Skeletal muscle cell (primary cell): ENCODE results near the gene MRPS7.
"Not testable (repeated sequence)": the region's sequence is repeated elsewhere in the genome, so short reads cannot be mapped to it uniquely, and the experiment has no call there.

Experiments used
- DNase-seq: peaks from one replicate; pipeline ENCODE4 v3.0.0-alpha.2; 2010; ENCODE audit warnings: low read depth
- H3K4me3 ChIP-seq: 2 replicates; pipeline ENCODE4 v1.5.1; 2011; ENCODE audit warnings: low read depth, mild to moderate bottlenecking, control low read depth, low read length, moderate library complexity

The MRPS7 gene

DNA sequence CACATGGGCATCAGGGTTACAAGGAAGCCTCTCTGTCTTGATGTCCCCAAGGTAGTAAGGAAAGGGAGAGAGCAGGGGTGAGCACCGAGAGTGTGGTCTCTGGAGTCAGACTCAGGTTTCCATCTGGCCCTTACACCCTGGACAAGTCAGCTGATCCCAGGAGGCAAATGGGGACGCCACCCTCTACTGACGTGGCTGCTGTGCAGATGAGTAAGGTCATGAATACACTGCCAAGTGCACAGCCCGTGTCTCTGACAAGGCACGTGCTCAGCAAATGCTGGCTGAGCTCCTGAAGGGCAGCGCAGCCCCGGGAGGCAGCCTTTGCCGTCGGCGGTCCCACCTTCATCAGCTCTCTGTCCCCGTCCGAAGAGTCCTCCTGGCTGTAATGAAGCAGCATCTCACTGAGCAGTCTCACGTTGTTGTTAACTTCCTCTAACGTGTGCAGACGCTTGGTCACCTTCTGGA lies 19.7 kb upstream of the MRPS7 start:
- no peak overlapping the region for H3K4me3 ChIP-seq
- DNase-seq, result no peak

DNA sequence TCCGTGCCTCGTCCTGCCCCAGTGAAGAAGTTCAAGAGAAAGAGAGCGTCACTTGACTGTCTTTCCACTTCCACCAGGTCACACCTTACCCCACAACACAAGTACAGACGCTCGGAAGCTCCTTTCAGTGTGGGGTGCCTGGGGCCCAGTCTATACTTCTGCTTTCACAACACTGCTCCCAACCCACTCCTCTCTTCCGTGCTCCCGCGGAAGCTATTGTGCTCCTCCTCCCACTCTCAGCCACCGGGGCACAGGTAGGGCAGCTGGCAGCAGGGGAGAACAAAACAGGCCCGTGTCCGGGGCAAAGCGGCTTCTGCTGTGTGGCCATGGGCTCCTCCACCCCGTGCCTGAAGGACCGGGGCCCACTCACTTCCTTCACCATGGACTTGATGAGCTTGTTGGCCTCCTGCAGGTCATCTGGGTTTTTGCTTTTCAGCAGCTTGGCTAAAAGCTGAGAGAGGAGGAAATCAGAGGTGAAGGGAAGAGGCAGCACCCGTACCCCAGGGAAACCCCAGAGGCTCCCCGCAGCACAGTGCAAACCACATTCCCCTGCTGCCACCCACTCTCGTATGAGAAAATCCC lies 19.1 kb upstream of the MRPS7 start:
- no peak overlapping the region for H3K4me3 ChIP-seq
- no peak for DNase-seq

DNA sequence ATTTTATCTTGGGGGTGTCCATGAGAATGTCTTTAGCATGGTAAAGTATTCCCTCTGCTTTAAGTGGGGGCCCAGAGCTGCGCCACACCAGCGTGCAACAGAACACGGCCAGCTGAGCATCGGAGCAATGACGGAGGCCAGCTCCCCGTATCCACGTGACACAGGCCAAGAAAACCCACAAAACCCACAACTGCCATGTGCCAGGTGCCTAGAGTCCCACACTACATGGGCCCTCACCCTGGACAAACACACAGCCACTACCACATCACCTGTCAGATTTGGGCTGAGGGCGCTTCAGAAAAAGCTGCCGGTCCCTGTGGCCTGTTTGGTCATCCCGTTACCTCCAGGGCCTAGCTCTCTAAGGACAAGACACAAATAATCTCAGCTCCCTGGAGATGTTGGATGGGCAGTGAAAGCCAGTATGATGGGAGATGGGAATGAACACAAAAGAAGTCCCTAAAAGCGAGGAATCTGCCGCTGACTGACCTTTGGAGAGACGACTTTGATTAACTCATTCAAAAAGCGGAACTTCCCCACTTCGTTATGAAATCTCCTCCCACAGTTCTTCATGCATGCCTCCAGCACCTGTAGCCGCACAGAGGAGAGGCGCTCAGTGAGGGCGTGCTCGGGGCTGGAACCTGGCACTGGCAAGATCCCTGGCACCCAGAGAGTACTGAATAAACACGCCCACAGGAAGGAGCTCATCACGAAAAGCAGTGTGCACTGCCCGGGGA lies 17.4 kb upstream of the MRPS7 start:
- no peak for DNase-seq
- no peak overlapping the region for H3K4me3 ChIP-seq

DNA sequence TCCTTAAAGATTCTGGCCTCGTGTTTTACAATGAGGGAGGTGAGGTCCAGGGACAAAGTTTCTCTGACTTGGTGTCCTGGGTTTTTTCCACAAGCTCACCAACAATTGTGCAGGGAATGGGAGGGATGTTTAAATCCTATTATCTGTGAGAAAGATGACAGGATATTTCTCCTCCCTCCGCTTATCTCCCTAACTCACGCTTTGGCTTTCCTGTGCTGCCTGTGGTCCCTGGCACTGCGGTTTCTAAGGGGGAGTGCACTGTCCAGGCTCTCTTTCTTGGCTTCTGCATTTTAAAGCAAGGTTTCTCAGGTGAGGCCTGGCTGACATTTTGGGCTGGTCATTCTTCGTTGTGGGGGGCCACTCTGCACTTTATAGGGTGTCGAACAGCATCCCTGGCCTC lies 16.7 kb upstream of the MRPS7 start:
- H3K4me3 ChIP-seq, result no peak overlapping the region
- DNase-seq, result no peak

DNA sequence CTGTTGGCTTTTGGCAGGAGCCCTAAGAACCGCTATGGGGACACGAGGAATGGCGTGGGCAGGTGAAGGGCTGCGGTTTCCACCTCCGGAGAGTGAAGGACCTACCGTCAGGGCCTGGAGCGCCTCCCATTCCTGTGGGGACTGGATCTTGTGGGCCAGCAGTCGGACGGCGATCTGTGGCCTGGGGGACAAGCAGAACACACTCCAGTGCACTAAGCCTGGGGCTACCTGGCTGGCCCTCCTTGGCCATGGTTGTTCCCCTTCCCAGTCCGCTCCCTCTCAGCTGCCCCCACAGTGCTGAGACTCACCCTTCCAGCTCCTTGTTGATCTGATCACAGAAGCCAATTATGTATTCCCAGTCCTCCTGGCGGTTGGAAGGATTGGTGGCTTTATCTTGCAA lies 15.3 kb upstream of the MRPS7 start:
- no peak overlapping the region for H3K4me3 ChIP-seq
- DNase-seq, result no peak

DNA sequence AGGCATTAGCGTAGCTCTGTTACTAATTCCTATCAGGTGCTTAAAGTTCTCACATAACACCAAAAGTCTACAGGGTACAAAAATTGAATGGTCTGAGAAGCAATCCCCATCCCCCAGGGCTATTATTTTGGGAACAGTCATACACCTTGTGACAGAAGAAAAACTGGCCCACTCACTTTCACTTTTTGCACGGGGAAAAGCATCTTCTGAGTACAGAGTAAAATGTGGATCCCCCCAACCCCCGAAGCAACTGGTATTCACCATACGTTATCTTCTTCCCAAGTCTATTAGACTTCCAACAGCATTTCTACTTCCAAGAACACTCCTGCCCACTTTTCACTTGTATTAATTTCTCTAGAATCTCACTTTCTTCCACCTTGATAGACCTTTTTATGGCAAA lies 12.1 kb upstream of the MRPS7 start:
- H3K4me3 ChIP-seq, result no peak overlapping the region
- no peak for DNase-seq

DNA sequence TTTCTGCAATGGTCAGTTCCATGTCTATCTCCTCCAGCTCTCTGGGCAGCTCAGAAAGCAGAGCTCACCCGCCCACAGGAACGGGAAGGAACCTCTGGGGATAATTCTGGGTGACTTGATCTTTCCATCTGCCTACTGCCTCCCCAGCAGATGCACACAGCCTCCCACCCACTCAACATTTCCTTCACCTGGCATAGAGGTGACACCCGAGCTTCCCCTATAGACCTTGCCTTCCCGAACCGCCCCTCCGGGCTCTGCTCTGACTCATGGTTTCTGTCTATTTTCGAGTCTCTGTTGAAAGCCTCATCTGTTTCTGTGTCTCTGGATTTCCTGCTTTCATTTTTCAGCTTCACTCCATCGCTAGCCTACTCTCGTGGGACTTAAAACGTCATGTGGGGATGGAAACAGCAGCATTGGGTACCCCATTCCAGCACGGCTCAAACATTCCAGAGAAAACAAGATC lies 11.6 kb upstream of the MRPS7 start:
- H3K4me3 ChIP-seq, result no peak overlapping the region
- no peak for DNase-seq

DNA sequence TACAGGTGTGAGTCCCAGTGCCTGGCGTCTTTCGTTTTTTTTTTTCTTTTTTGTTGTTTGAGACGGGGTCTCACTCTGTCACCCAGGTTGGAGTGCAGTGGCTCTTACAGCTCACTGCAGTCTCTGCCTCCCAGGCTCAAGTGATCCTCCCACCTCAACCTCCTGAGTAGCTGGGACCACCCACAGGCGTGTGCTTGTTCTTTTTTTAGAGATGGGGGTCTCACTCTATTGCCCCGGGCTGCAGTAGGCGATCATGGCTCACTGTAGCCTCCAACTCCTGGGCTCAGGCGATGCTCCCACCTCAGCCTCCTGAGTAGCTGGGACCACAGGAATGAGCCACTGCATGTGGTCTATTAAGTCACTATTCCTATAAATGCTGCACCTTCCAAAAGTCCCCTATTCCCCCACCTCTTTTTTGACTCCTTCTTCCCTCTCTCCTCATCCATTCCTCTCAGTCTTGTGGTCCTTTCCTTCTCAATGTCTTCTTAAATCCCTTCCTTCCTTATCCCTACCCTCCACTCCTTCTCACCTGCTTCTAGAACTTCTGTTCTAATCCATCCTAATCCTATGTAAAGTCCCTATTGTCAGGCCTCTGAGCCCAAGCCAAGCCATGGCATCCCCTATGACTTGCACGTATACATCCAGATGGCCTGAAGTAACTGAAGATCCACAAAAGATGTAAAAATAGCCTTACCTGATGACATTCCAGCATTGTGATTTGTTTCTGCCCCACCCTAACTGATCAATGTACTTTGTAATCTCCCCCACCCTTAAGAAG lies 9.5 kb upstream of the MRPS7 start:
- no peak overlapping the region for H3K4me3 ChIP-seq
- no peak for DNase-seq

DNA sequence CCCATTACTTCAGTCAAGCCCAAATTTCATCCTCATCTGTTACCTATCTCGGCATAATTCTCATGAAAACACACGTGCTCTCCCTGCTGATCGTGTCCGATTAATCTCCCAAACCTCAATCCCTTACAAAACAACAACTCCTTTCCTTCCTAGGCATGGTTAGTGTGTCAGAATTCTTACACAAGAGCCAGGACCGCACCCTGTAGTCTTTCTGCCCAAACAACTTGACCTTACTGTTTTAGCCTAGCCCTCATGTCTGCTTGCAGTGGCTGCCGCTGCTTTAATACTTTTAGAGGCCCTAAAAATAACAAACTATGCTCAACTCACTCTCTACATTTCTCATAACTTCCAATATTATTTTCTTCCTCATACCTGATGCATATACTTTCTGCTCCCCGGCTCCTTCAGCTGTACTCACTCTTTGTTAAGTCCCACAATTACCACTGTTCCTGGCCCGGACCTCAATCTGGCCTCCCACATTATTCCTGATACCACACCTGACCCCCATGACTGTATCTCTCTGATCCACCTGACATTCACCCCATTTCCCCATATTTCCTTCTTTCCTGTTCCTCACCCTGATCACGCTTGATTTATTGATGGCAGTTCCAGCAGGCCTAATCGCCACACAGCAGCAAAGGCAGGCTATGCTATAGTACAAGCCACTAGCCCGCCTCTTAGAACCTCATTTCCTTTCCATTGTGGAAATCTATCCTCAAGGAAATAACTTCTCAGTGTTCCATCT lies 5.6 kb upstream of the MRPS7 start:
- not testable (repeated sequence) for DNase-seq, H3K4me3 ChIP-seq

DNA sequence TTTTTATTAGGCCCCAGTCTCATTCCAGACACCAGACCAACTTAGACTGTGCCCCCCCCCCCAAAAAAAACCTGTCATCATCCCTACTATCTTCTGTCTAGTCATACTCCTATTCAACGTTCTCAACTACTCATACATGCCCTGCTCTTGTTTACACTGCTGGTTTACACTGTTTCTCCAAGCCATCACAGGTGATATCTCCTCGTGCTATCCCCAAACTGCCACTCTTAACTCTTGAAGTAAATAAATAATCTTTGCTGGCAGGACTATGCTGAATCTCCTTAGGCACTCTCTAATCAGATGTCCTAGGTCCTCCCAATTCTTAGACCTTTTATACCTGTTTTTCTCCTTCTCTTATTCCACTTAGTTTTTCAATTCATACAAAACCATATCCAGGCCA lies 4.5 kb upstream of the MRPS7 start:
- DNase-seq, H3K4me3 ChIP-seq: not testable (repeated sequence)

DNA sequence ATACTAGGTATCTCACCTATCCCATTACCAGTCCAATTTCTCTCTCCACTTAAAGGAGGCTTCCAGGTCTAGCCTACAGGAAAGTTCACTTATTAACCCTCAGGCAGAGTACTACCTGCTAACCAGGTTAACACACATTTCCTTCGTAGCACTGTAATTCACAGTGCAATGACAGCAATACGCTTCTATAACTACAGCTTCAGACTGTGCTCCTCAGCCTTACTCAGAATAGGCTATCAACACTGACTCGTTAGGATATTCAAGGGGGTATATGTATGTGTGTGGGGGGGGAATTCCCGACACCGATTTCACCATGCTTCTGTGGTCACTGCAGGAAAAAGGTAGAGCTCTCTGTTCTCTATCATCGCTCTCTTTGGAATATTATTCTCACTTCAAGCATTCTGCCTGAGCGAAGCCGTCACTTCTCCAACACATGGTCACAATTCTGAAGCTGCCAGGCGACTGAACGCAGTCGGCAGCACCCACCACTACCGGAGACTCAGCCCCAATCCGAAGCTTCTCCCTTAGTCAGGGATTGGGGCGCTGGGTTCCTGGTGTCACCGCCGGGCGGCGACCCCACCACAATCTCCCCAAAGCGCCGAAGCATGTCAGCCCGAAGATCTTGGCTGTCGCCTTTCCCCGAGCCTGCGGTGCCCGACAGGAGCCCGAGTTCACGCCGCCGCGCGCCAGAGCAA lies 891 bp upstream of the MRPS7 start:
- peak overlapping the region; percentile 68 for H3K4me3 ChIP-seq
- DNase-seq, result no peak

DNA sequence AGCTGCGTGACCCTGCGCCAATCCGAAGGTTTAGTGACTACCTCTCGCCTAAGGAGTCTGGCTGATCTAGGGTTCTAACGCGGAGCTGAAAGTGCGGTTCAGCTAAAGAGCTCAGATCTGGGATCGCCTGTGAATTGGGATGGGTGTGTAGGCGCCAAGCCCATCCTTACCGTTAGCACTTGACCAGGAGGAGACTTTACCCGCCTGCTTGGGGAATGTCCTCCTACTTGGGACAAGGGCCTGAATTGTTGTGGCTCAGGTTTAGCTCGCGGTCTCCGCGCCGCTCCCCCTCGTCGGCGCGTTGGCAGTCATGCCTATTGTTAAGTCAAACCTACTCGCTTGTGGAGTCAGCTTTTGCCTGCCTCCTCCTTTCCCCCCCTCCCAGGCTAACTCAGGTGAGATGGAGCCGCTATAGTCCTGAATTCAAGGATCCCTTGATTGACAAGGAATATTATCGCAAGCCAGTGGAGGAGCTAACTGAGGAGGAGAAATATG lies 480 bp downstream of the MRPS7 start:
- H3K4me3 ChIP-seq, result peak overlapping the region; percentile 68
- no peak for DNase-seq

DNA sequence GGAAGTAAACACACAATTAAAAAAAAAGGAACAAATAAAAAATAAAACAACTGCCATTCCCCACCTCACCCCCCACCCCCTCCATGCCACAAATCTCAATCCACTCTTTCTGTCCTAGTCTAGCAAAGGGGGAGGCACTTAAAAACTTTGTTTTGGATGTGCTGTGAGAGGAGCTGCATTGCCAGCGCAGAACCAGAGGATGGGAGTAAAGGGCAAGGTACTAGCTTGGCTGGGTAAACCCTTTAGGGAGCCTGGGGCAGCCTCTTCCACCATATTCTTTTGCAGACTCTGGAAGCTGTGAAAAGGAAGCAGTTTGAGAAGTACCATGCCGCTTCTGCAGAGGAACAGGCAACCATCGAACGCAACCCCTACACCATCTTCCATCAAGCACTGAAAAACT lies 1.4 kb downstream of the MRPS7 start:
- H3K4me3 ChIP-seq, result no peak overlapping the region
- no peak for DNase-seq

DNA sequence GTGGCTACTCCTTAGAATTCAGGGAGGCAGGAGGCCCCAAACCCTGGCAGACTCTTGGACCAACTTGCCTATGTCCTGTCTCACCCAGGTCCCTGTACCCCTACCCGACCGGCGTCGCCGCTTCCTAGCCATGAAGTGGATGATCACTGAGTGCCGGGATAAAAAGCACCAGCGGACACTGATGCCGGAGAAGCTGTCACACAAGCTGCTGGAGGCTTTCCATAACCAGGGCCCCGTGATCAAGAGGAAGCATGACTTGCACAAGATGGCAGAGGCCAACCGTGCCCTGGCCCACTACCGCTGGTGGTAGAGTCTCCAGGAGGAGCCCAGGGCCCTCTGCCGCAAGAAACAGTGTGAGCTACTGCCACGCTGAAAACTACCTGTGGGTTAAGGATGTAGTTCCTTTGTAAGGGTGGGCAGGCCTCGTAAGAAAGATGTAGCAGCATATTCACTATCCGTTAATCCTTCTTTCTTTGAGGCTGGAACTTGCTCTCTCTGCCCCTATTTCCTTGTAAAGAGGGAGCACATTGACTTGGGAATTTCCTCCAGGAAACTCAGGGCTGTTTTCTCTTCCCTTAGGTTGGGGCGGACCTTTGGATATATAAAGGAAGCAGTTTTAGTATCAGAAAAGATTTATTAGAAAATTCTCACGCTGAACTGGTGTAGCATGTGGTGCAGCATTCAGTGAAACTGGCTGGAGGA lies 4.1 kb downstream of the MRPS7 start:
- no peak overlapping the region for H3K4me3 ChIP-seq
- no peak for DNase-seq

DNA sequence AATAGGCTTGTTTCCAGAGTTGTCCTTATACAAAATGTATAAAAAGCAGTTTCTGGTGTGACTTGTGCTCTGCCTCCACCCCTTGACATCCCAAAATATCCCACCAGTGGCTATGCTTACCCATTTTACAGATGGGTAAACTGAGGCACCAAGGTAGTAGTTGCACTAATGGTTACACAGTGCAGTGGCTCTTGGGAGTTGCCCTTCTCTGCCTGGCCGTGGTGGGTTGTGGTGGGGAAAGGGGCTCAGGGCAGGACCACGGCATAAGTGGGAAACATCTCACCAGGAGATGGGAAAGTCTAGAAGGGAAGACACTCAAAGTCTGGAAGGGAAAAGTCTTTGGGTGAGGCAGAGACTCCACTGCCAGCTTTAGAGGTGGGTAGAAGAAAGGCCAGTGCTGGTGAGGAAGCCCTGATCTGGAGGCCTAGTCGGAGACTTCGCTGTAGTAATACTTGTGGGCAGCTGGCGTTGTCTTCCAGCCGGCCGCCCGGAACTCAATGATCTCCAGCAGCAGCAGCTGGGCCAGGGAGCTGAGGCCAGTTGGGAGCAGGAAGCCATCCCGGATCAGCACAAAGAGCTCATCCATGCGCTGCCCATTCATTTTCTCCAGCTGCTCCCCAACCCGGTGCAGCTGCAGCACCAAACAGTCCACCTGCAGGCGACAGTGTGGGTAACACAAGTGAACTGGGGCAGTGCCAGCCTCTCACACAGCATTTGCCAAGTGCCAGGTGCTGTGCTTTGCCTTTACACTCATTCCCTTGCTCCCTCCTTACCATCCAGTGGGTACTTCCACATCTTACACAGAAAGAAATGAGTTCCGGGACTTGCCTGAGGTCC lies 4.9 kb downstream of the MRPS7 start:
- DNase-seq, result no peak
- H3K4me3 ChIP-seq, result no peak overlapping the region

DNA sequence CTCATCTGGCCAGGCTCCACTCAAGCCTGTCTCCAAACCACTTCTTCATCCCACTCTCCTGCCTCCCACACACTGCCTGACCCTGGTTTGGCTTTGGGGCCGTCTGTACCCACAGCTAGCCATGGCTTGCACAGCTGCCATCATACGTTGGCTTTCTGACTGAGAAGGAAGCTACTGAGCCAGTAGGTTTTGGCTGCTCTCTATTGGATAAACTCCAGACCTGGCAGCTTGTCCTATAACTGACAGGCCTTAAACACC lies 5.4 kb downstream of the MRPS7 start:
- no peak for DNase-seq
- no peak overlapping the region for H3K4me3 ChIP-seq

DNA sequence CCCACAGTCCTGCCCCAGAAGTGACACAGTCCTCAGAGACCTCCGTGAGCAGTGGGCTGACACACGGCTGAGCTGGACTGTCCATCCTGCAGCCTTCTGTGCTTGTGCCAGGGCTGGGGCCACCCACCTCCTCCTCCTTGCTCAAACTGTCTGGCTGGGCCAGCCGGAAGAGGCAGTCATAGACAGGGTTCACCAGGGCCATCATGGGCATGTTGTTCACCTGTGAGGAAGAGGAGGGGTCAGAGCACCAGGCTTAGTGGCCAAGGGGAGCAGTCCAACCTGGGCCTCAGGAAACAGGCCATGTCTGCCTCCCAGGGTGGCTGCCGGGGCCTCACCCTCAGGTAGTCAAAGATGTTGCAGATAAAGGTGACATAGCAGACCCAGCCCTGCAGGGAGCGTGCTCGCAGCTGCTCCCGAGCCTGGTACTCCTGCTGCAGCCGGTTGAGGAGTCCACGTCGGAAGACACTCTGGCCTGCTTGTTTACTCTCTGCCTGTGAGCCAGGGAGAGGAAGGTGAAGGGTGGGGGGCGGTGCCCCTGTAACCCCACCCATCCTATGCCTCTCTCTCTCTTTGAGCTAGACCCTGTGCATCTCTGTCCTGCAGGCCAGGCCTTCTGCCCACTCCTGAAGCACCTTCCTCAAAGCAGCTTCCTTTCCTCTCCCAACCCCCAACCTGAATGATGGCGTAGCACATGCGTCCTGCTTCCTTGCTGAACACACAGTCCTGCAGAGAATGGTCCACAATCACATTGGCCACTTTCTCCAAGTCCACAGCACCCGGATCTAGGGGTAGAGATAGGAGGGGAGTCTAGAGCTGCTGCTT lies 5.9 kb downstream of the MRPS7 start:
- no peak for DNase-seq
- no peak overlapping the region for H3K4me3 ChIP-seq
